Right ventricle myocardium inferior (tissue), 1 donor: ENCODE measurements around the gene MTCL1. TPM values are rescaled to one million over a fixed set of nuclear protein-coding genes. Genes with fewer than 3 reads are reported as not detected.

Source experiments
- ATAC-seq: fragments of 200-7000 bp; cut with Tn5 transposase; one replicate; pipeline ENCODE4 v1.9.1; 2020; ENCODE audit warnings: mild to moderate bottlenecking, moderate library complexity
- DNase-seq: peaks from one replicate; pipeline ENCODE4 v3.0.0; 2021; ENCODE audit errors: missing footprints
- intact Hi-C: fragments of 100-400 bp; cut with DNase I; formaldehyde crosslinking; loops from one replicate; pipeline ENCODE4 v1.11.0; 2022
- total RNA-seq: library from RNA; stranded (reverse); fragmentation: NEBNext Ultra II Directional; extraction: Animal tissue kit (Norgen Biotek cat#: 25700); gene quantifications from one replicate; pipeline ENCODE4 v1.2.1, GENCODE V29; 2021
- donor health status: DM: no; HTN: yes; CAD: no; lungs with severe emphysema.

The MTCL1 gene
- total RNA-seq, 1 donor from 2014 or later, result 7.0 TPM

DNA sequence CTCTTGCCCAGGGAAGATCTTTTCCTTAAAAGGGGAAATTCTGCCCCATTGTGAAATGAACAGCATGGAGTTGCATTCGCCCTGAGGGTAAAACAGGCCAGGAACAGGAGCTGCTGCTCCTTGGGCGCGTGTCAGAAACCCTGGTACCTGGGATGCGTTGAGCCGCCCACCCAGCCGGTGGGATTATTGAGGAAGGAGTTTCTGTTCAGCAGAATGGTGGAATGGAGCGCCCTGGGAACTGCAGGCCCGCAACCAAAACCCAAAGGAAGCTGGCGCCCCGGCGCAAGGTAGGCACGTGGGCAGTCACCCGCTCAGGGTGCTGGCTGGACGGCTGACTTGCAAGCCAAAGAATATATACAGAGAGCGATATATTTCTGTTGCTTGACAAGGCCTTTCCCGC lies 73.5 kb downstream of the MTCL1 start:
- DNase-seq (no peak), ATAC-seq (no peak)
- intact Hi-C loops, result no loop called here

DNA sequence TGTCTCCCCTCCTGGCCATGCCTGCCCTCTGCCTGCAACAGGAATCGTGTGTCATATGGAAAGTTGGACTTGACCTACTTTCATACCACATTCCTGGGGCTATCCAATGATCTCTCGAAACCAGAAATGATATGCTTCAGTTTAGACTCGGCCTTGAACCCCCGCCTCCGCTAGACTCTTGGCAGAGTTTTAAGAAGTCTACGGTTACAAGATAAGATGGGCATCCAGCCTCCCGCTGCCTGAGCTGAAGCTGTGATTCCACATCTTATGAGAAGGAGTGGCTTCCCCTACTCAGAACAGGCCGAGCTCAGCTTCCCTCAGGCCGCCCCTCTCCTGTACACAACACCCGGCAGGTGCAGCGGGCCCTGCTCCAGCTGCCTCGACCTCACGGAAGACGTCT lies 73.9 kb downstream of the MTCL1 start:
- intact Hi-C loops, result no loop called here
- no peak for ATAC-seq

DNA sequence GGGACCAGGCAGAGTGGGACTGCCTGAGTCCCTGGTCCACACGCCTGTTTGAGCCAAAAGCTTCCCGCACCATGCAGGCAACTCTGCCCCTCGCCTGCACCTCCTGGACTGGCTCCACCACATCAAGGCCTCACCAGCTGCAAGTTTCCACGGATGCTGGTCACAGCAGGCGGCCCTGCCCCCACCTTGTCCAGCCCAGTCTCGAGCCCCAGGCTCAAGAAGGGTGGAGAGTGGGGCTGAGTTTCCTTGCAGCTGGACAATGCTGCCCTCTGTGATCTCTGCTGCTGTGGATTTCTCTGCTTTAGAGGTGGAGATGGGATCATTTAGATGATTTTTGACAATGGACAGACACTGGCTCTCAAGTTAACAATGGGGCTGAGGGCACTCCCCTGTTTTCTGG lies 74.9 kb downstream of the MTCL1 start:
- DNase-seq, result no peak
- intact Hi-C loops, result no loop called here
- no peak for ATAC-seq

More for the DNA sequence above, 73.9 kb downstream of the MTCL1 start:
- no peak for DNase-seq

DNA sequence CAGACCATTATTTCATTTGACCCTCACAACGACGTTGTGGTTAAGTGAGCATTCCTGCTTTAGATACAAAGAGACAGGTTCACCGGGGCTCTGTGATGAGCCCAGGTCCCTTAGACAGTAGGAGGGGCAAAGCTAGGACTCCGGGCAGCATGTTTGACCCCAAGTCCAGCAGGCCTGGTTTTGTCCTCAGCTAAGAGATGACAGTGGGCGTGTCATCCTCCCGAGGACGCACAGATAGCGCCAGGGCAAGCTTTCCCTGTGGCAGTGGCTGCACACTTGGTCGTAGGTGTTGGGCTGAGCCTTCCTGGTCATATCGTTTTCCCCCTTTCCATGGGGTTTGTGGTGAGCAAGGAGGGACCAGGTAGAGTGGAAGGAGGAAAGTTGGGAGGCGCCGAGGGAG lies 76.3 kb downstream of the MTCL1 start:
- ATAC-seq (no peak), DNase-seq (no peak)
- intact Hi-C loops, result no loop called here

DNA sequence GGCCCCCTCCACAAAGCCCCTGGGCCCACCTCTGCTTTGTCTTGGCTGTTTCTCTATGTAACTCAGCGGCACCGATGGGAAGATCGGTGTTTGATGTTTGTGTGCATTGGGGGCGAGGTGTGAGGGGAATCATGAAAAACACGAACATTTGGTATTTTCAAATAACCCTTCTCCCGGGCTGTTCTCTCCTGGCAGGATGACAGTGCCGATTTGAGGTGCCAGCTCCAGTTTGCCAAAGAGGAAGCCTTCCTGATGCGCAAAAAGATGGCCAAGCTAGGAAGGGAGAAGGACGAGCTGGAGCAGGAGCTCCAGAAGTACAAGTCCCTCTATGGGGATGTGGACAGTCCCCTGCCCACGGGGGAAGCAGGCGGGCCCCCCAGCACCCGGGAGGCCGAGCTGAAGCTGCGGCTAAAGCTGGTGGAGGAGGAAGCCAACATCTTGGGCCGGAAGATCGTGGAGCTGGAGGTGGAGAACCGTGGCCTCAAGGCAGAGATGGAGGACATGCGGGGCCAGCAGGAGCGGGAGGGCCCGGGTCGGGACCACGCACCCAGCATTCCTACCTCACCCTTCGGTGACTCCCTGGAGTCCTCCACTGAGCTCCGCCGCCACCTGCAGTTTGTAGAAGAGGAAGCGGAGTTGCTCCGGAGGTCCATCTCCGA lies 78.1 kb downstream of the MTCL1 start:
- intact Hi-C loops, result no loop called here
- no peak for ATAC-seq
- no peak for DNase-seq

DNA sequence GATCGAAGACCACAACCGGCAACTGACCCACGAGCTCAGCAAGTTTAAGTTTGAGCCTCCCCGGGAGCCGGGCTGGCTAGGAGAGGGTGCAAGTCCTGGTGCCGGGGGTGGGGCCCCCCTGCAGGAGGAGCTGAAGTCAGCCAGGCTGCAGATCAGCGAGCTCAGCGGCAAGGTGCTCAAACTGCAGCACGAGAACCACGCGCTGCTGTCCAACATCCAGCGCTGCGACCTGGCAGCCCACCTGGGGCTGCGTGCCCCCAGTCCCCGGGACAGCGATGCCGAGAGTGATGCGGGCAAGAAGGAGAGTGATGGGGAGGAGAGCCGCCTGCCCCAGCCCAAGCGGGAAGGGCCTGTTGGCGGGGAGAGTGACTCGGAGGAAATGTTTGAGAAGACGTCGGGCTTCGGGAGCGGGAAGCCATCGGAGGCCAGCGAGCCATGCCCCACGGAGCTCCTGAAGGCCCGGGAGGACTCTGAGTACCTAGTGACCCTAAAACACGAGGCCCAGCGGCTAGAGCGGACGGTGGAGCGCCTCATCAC lies 78.7 kb downstream of the MTCL1 start:
- ATAC-seq (no peak), DNase-seq (no peak)
- intact Hi-C loops, result no loop called here

DNA sequence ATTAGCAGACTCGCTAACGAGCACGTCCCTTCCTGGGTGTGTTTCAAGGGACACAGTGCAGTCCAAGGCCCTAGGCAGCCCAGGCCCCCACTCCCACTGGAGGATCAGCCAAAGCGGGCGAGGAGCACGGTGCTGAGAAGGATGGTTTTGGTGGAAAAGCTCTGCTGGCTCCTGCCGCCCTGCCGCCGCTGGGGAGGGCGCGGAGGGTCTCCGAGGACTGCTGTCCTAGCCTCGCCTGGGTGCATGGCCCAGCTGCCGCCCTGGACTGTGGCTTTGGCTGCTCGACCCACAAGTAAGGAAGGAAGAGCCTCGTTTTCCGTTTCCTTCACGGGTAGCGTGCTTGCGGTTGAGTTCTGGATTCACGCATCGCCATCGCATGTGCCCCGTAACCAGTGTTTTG lies 79.9 kb downstream of the MTCL1 start:
- intact Hi-C loops, result no loop called here
- DNase-seq (no peak), ATAC-seq (no peak)

DNA sequence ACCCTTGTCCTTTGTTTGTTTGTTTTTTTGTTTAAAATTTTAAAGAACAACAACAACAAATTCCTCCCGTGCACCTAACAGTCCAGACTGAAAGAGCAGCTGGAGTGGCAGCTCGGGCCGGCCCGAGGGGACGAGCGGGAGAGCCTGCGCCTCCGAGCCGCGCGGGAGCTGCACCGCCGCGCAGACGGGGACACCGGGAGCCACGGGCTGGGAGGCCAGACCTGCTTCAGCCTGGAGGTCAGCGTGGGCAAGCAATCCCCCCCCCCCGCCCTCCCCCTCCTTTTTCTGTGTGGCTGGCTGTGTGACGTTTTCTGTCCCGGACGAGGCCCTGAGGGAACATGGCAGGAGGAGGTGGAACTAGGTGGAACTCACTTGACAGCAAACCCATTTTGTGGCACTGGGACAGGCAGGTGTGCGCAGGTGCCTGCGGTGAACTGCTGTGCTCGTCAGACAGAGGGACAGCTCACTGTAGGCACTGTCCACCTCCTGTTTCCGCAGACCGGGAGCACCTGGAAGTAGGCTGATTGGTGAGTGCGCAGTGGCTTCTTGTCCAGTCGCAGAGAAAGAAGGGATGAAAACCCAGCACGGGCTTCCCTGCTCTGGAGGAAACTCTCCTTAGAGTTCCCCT lies 80.6 kb downstream of the MTCL1 start:
- intact Hi-C loops, result no loop called here
- ATAC-seq, result no peak
- DNase-seq, result no peak

DNA sequence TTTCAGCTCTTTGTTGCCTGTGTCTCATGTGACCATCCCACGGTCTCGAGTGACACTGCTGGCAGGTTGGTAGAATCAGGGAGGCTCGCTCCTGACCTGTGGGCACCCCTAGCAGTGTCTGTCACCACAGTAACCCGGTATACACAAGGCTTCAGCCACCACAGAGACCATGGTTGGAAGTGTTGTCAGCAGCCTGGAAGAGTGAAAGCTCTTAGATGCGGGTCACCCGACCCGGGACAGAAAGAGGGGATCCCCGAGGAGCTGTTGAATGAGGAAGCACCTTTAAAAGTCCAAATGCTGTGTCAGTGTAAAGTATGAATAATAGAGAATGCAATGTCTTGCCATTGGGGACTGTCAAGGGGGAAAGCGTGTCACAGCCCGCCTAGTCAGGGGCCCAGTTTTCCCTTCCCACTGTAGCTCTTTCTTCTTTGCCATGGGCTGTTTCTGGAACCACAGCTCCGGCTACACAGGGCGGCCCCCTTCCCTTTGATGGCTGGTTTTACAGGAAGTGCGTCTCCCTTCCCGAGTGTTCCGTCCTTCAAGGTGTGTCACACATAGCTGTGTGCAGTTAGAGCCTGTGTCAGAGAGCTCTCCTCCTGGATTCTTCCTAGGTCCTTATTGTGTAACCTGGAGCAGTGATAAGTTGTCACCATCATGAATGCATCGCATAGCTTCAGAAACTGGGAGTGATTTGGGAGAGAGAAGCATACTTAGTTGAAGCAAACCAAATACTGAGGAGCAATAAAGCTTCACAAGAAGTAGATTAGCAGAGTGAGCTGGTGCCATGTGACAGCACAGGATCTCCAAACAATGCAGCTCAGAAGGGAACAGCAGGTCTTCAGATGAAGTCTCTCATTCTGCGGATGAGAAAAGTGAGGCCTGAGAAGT lies 81.4 kb downstream of the MTCL1 start:
- ATAC-seq (no peak), DNase-seq (no peak)
- intact Hi-C loops, result no loop called here

DNA sequence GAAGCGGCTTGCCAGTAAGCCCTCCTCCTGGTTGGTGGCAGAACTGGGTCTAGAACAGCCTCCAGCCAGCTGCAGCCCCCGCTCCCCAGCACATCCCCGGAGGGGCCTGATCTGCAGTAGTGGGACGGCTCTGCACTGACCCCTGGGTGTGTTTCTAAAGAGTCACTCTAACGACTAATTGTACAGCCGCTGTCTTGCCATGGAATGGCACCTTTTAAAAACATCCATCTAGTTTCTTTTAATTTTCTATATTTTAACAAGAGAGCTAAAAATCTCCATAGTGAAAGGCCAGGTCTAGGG lies 82.0 kb downstream of the MTCL1 start:
- intact Hi-C loops, result no loop called here
- no peak for DNase-seq
- ATAC-seq, result no peak

DNA sequence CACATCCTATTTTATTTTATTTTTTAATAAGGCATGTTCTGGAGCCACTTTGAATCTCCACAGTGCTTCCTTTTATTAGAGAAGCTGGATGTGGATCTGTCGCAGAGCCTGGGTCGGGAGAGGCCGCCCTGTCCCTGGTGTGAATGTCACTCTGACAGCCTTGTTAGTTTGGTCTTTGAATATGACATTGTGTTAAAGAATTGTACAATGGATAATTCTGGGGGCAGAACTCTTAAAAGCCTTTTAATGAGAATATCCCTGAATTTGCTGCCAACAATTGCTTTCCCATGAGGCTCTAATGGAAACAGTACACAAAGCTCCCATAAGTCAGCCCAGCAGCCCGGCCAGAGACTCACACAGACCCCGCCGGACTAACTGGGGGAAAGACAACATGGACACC lies 82.4 kb downstream of the MTCL1 start:
- DNase-seq, result no peak
- intact Hi-C loops, result no loop called here
- no peak for ATAC-seq

DNA sequence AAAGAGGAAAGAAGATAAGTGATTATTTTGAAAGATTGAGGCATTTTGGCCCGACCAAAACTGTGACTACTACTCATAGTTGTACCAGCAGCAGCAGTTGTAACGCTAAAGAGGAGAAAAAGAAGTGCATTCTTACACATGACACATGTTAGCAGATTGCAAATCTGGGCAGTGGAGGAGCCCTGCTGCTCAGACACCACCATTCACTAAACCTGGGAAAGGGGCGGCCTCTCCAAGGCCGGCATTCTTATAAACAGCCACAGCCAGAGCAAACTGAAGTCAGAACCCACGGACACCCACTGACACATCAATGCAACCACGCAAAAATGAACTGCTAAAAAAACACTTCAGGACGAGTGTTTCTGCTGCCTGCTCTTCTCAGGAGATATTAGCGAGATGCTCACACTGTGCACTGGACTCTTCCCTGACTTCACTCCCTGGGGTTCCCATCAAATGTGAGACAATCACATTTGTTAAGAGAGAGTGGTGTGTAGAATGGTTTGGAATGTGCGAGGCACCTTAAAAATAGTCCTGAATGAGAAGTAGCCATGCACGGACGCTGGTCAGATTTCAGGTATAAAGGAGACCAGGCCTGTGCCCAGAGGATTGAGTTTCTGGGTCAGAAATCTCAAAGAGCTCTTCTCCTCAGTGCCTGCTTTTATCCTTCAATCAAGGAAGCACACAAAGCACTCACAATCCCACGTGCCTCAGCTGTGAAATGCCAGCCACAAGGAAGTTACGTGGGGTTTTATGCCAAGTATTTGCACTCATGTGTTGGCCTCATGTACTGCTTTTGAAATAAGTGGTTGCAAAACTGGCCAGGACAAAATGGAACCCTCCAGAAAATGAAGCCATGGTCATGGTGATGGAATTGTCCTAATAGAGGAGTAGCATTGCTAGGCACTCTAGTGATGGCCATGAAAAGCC lies 83.4 kb downstream of the MTCL1 start:
- intact Hi-C loops, result no loop called here
- no peak for ATAC-seq
- DNase-seq, result no peak

DNA sequence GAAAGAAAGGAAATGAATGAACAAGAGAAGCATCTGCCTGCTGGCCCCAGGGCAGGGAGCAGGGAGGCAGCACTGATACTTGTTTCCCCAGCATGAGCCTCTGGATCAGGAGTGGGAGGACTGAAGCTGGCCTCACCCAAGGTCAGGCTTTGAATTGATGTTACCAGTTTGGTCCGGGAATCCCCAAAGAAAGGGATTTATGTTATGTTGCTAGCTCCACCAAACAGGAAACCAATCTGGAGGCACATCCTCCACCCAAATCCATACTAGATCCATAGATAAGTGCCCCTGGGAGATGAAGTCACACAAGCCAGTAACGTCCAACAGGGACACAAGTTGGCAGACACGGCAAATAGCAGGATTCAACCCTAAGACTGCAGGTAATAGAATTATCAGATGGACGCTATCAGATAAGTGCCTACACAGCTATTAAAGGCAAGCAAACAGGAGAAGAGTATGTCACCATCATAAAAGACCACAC lies 85.9 kb downstream of the MTCL1 start:
- DNase-seq (no peak), ATAC-seq (no peak)
- intact Hi-C loops, result no loop called here

DNA sequence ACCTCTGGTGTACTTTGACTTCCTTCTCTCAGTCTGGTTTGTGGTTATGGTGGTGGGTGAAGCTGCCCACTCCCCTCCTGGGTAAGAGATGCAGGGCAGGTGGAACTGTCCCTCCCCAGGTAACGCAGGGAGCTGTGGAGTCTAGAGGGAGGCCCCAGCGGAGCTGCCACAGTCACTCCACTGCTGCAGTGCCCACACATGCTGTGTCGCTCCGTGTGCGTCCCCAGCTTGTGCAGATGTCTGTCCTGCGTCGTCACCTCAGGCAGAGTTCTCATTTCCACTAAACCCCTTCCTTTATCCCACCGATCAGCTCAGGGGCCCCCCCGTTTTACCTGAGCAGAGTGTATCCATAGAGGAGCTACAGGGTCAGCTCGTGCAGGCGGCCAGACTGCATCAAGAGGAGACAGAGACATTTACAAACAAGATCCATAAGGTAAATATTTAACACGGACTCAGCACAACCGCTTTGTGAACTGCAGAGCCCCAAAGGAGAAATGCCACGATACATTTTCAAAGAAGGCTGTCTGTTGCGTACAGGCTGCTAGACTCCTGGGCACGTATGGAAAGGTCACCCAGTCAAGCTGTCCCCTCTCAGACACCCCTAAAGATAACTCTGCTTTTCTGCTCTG lies 87.4 kb downstream of the MTCL1 start:
- ATAC-seq, result no peak
- no peak for DNase-seq
- intact Hi-C loops, result no loop called here

DNA sequence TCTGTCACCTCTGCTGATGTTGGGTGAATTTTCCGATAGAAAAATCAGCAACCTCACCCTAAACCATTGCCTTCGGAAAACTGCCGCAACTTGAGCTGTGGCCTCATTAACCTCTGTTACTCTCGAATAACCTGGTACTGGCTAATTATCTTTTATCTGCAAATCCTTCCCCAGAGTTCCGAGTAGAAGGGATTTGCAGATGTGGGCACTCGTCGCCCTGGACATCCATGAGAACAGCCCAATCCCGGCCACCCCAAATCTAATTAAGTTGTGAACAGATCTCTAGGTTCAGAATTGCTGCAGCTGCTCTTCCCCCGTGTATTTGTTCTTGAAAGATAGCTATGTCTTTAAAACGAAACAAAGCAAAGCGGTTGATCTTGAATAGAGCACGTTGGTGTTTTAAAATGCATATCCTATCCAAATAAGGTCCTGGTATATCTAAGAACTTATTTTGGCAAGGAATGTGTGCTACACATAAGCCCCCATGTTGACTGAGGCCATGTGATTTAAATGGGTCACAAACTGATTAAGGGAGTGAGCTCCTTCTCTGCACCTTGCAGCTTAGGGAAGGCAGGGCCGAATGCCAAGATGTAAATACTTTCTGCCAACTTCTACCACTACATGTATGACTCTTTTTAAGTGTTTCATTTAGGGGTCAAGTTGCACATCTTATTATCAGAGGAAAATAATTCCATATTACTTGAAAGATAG lies 88.2 kb downstream of the MTCL1 start:
- intact Hi-C loops, result no loop called here
- ATAC-seq (no peak), DNase-seq (no peak)

DNA sequence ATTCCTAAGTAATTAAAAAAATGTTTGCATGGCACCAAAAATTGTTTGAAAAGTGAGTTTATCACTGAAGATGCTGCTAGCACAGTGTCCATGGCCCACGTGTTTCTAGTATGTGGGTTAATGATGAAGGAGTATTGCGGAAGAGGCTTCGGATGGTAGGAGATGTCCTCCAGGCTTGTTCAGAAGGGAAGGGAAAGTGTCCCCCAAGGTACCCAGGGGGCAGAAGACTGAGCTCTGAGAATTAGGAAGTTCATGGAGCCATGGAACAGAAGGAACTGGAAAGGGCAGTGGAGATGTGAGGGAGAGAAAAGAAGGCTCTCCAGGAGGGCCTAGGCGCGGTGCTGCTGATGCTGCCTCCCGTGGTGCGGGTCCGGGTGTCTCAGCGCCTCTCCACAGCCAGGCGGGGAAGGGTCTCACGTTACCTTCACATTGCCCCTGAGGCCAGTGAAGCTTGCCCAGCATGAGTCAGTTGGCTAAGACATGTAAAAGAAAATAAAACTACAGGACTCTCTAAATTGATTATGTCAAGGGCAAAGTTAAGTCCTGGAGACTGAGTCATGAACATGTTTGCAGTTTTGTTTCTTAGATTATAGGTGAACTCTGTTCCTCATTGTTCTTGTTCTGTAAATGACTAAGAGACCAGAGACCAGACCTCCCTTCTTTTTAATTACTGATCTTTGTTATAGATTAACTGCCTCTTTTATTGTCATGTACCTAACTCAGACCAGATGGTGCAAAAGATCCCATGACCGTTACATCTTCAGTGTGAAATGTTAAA lies 89.0 kb downstream of the MTCL1 start:
- intact Hi-C loops, result no loop called here
- ATAC-seq, result no peak
- DNase-seq, result no peak

DNA sequence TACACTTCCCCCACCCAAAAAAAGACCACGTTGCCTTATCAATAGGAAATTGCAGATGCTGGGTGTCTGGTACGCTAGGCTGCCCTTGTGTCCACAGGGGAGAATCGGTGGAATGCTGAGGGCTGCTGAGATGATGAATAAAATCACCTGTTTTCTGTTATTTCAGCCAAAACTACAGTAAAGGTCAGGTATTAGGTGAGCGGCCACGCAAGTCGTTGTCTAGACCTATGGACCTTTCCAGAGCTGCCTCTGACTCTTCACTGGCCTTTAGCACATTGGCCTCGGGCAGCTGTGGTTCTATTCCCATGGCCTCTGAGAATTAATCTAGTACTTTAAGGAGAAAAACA lies 89.6 kb downstream of the MTCL1 start:
- no peak for DNase-seq
- intact Hi-C loops, result no loop called here
- no peak for ATAC-seq
